ENCODE measurements around the gene DGKB. TPM values are rescaled to one million over a fixed set of nuclear protein-coding genes. Genes with fewer than 3 reads are reported as not detected.

The DGKB gene
- total RNA-seq, 1 experiment from 2014 or later = 0.48 TPM

- H2AFZ ChIP-seq = no peak overlapping the region
- no peaks in the 10 kb centered on the region for H3F3A ChIP-seq (ENCODE audit: insufficient read depth, low read depth)
- no peak overlapping the region for H3K4me2 ChIP-seq
- H3K9me3 ChIP-seq (ENCODE audit: insufficient read depth, low read depth) = no peaks in the 10 kb centered on the region
- no peak overlapping the region for H3K4me3 ChIP-seq
- no peaks in the 10 kb centered on the region for H4K20me1 ChIP-seq (ENCODE audit: insufficient read depth)
- DNase-seq = no peak
- no peak for TF ChIP-seq EZH2 (IDR thresholded peaks at IDR 0.05; ENCODE audit: low read depth)
- no peak for TF ChIP-seq CTCF (conservative IDR thresholded peaks at IDR 0.05)
- CTCF ChIA-PET = no interaction called here
- intact Hi-C loops (cut with micrococcal nuclease; ENCODE audit: unreplicated experiment) = no loop called here
- H3K4me1 ChIP-seq (replicated peaks; ENCODE audit: insufficient read depth) = no peaks in the 10 kb centered on the region
- no TSS peak for BruUV-seq (replicated peaks)
- H3K27me3 ChIP-seq (ENCODE audit: insufficient read depth, low read depth) = no peaks in the 10 kb centered on the region
- H3K79me2 ChIP-seq (ENCODE audit: low read depth) = no peaks in the 10 kb centered on the region
- POLR2A ChIA-PET (ENCODE audit: unreplicated experiment) = no interaction called here
- no peak overlapping the region for H3K27ac ChIP-seq
- no peaks in the 10 kb centered on the region for H3K36me3 ChIP-seq (ENCODE audit: low read depth)
- H3K9me2 ChIP-seq (ENCODE audit: insufficient read depth) = no peaks in the 10 kb centered on the region; the same call in 1 of the 2 replicates
These were observed 517.5 kb downstream of the DGKB start for GRCh38 chr7:14385074-14385473.

- H3K79me2 ChIP-seq (ENCODE audit: low read depth) = no peaks in the 10 kb centered on the region
- intact Hi-C loops (cut with micrococcal nuclease; ENCODE audit: unreplicated experiment) = no loop called here
- ChIA-PET CTCF (no interaction called here), POLR2A (ENCODE audit: unreplicated experiment) (no interaction called here)
- DNase-seq = no peak
- no peak overlapping the region for H3K4me3 ChIP-seq
- H3K9me3 ChIP-seq (ENCODE audit: insufficient read depth, low read depth) = no peaks in the 10 kb centered on the region
- no peaks in the 10 kb centered on the region for H3K9me2 ChIP-seq (ENCODE audit: insufficient read depth)
- no peak overlapping the region for H3K27ac ChIP-seq
- H3K4me1 ChIP-seq (replicated peaks; ENCODE audit: insufficient read depth) = no peaks in the 10 kb centered on the region
- no peak overlapping the region for H2AFZ ChIP-seq
- H3F3A ChIP-seq (ENCODE audit: insufficient read depth, low read depth) = no peaks in the 10 kb centered on the region
- no peaks in the 10 kb centered on the region for H4K20me1 ChIP-seq (ENCODE audit: insufficient read depth)
- TF ChIP-seq EZH2 (IDR thresholded peaks at IDR 0.05; ENCODE audit: low read depth) = no peak
- TF ChIP-seq CTCF (conservative IDR thresholded peaks at IDR 0.05) = no peak
- no peaks in the 10 kb centered on the region for H3K36me3 ChIP-seq (ENCODE audit: low read depth)
- H3K27me3 ChIP-seq (ENCODE audit: insufficient read depth, low read depth) = no peaks in the 10 kb centered on the region
- no peak overlapping the region for H3K4me2 ChIP-seq
- BruUV-seq (replicated peaks) = no TSS peak
These were observed 520.6 kb downstream of the DGKB start for GRCh38 chr7:14381936-14382335.

- no peak for DNase-seq
- intact Hi-C loops (cut with micrococcal nuclease; ENCODE audit: unreplicated experiment) = no loop called here
- H3K9me2 ChIP-seq (ENCODE audit: insufficient read depth) = no peaks in the 10 kb centered on the region
- no peaks in the 10 kb centered on the region for H3K9me3 ChIP-seq (ENCODE audit: insufficient read depth, low read depth)
- H4K20me1 ChIP-seq (ENCODE audit: insufficient read depth) = no peaks in the 10 kb centered on the region
- no peaks in the 10 kb centered on the region for H3K36me3 ChIP-seq (ENCODE audit: low read depth)
- no peak overlapping the region for H3K4me2 ChIP-seq
- TF ChIP-seq EZH2 (IDR thresholded peaks at IDR 0.05; ENCODE audit: low read depth) (no peak), CTCF (conservative IDR thresholded peaks at IDR 0.05) (no peak)
- no TSS peak for BruUV-seq (replicated peaks)
- no peak overlapping the region for H3K27ac ChIP-seq
- H2AFZ ChIP-seq = no peak overlapping the region
- H3K4me3 ChIP-seq = no peak overlapping the region
- H3K4me1 ChIP-seq (replicated peaks; ENCODE audit: insufficient read depth) = no peaks in the 10 kb centered on the region
- H3F3A ChIP-seq (ENCODE audit: insufficient read depth, low read depth) = no peaks in the 10 kb centered on the region
- H3K27me3 ChIP-seq (ENCODE audit: insufficient read depth, low read depth) = no peaks in the 10 kb centered on the region
- no peaks in the 10 kb centered on the region for H3K79me2 ChIP-seq (ENCODE audit: low read depth)
- ChIA-PET POLR2A (ENCODE audit: unreplicated experiment) (no interaction called here), CTCF (no interaction called here)
These were observed 521.2 kb downstream of the DGKB start for GRCh38 chr7:14381306-14381705.

Data from PC-9 (cell line).